ENCODE measurements around the gene OR11H7. TPM values are rescaled to one million over a fixed set of nuclear protein-coding genes. Genes with fewer than 3 reads are reported as not detected.
"Not testable (repeated sequence)": the region's sequence is repeated elsewhere in the genome, so short reads cannot be mapped to it uniquely, and the experiment has no call there.

Gene OR11H7
- total and polyA plus RNA-seq, 4 donors = not detected

DNA sequence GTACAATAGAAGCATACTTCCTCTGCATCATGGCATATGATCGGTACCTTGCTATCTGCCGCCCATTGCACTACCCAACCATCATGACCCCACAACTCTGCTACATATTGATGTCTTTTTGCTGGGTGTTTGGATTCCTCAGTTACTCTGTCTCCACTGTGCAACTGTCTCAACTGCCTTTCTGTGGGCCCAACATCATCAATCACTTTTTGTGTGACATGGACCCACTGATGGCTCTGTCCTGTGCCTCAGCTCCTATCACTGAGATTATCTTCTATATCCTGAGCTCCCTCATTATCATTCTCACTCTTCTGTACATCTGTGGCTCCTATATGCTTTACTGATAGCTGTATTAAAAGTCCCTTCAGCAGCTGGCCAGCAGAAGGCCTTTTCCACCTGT, 19.2 kb upstream of the OR11H7 start:
- Histone ChIP-seq H3K27me3 (ENCODE audit: control insufficient read depth in 3 of 3, insufficient read depth in 3 of 3, low read length in 2 of 3) (no peaks in the 10 kb centered on the region), H3K4me1 (ENCODE audit: control insufficient read depth in 5 of 5, insufficient read depth in 5 of 5, low read length in 5 of 5) (no peaks in the 10 kb centered on the region), H3K9me3 (ENCODE audit: control insufficient read depth in 4 of 4, insufficient read depth in 3 of 4, low read length in 3 of 4) (peaks cover 0 to 9% (median 2%) of the 10 kb centered on the region in 4 donors), H3K27ac (ENCODE audit: low read depth in 1 of 2, low read length in 1 of 2) (no peak overlapping the region), H3K9ac (ENCODE audit: insufficient read depth in 1 of 2, low read length in 2 of 2) (no peak overlapping the region), H3K4me3 (no peak overlapping the region), H3K36me3 (ENCODE audit: control insufficient read depth in 4 of 4, insufficient read depth in 4 of 4, low read length in 4 of 4) (no peaks in the 10 kb centered on the region)
- DNase-seq (no peak), ATAC-seq (ENCODE audit: insufficient read depth, low FRiP score) (no peak)
- TF ChIP-seq, protein P1, sequence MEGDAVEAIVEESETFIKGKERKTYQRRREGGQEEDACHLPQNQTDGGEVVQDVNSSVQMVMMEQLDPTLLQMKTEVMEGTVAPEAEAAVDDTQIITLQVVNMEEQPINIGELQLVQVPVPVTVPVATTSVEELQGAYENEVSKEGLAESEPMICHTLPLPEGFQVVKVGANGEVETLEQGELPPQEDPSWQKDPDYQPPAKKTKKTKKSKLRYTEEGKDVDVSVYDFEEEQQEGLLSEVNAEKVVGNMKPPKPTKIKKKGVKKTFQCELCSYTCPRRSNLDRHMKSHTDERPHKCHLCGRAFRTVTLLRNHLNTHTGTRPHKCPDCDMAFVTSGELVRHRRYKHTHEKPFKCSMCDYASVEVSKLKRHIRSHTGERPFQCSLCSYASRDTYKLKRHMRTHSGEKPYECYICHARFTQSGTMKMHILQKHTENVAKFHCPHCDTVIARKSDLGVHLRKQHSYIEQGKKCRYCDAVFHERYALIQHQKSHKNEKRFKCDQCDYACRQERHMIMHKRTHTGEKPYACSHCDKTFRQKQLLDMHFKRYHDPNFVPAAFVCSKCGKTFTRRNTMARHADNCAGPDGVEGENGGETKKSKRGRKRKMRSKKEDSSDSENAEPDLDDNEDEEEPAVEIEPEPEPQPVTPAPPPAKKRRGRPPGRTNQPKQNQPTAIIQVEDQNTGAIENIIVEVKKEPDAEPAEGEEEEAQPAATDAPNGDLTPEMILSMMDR (IDR thresholded peaks at IDR 0.05; ENCODE audit: control extremely low read depth, extremely low read depth) = no peak
- WGBS, 2 donors = 68 to 90% methylated on average over 2 of the region's 2 CpGs

DNA sequence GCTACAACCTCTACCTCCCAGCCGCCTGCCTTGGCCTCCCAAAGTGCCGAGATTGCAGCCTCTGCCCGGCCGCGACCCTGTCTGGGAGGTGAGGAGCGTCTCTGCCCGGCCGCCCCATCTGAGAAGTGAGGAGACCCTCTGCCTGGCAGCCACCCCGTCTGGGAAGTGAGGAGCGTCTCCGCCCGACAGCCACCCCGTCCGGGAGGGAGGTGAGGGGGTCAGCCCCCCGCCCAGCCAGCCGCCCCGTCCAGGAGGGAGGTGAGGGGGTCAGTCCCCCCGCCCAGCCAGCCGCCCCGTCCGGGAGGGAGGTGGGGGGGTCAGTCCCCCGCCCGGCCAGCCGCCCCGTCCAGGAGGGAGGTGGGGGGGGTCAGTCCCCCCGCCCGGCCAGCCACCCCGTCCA, 16.4 kb upstream of the OR11H7 start:
- not testable (repeated sequence) for H3K27ac ChIP-seq (ENCODE audit: low read depth in 1 of 2, low read length in 1 of 2); ATAC-seq (ENCODE audit: insufficient read depth, low FRiP score); H3K9me3 ChIP-seq (ENCODE audit: control insufficient read depth in 4 of 4, insufficient read depth in 3 of 4, low read length in 3 of 4); H3K27me3 ChIP-seq (ENCODE audit: control insufficient read depth in 3 of 3, insufficient read depth in 3 of 3, low read length in 2 of 3); H3K9ac ChIP-seq (ENCODE audit: insufficient read depth in 1 of 2, low read length in 2 of 2); DNase-seq; H3K4me1 ChIP-seq (ENCODE audit: control insufficient read depth in 5 of 5, insufficient read depth in 5 of 5, low read length in 5 of 5); H3K36me3 ChIP-seq (ENCODE audit: control insufficient read depth in 4 of 4, insufficient read depth in 4 of 4, low read length in 4 of 4); H3K4me3 ChIP-seq
- 87% methylated on average over 21 of the region's 28 CpGs; no CpG with 5 or more reads in 1 of the 2 donors for WGBS, 2 donors

DNA sequence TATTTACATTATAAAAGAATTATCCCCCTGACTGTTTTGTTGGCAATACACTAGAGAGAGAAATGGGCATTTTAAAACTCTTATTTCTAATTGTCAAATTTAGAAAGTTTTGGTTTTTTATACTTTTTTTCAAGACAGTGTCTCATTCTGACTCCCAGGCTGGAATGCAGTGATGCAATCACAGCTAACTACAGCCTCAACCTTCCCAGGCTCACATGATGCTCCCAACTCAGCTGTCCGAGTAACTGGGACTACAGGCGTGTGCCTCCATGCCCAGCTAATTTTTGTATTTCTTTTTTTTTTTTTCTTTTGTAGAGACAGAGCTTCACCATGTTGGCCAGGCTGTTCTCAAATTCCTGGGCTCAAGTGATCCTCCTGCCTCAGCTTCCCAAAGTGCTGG, 13.6 kb upstream of the OR11H7 start:
- H3K9ac ChIP-seq (ENCODE audit: insufficient read depth in 1 of 2, low read length in 2 of 2) = no peak overlapping the region
- H3K27ac ChIP-seq (ENCODE audit: low read depth in 1 of 2, low read length in 1 of 2) = no peak overlapping the region
- WGBS, 2 donors = 55 to 84% methylated on average over 2 of the region's 2 CpGs
- no peaks in the 10 kb centered on the region for H3K27me3 ChIP-seq (ENCODE audit: control insufficient read depth in 3 of 3, insufficient read depth in 3 of 3, low read length in 2 of 3)
- H3K4me1 ChIP-seq (ENCODE audit: control insufficient read depth in 5 of 5, insufficient read depth in 5 of 5, low read length in 5 of 5) = no peaks in the 10 kb centered on the region
- TF ChIP-seq, protein P1 (IDR thresholded peaks at IDR 0.05; ENCODE audit: control extremely low read depth, extremely low read depth) = no peak
- H3K9me3 ChIP-seq (ENCODE audit: control insufficient read depth in 4 of 4, insufficient read depth in 3 of 4, low read length in 3 of 4) = peaks cover 0 to 3% (median 0%) of the 10 kb centered on the region in 4 donors
- ATAC-seq (ENCODE audit: insufficient read depth, low FRiP score) (no peak), DNase-seq (no peak)
- no peak overlapping the region for H3K4me3 ChIP-seq
- no peaks in the 10 kb centered on the region for H3K36me3 ChIP-seq (ENCODE audit: control insufficient read depth in 4 of 4, insufficient read depth in 4 of 4, low read length in 4 of 4)

DNA sequence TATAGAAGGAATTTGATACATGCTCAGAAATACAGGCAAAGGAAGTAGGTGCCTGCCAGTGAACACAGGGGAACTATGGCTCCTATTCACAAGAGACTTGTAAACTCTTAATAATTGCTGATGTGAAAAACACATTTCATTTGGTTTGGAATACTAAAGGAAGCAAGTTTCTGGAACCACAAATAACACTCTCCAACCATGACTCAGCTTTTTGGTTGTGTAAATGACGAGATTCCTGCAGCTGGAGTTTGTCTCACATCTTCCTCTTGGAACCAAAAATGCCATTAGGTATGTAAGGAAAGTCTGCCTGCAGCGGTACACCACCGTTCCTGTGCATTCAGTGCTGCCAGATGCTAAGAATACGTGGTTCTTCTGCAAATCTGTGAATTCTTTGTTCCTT, 9.7 kb upstream of the OR11H7 start:
- no peaks in the 10 kb centered on the region for H3K4me1 ChIP-seq (ENCODE audit: control insufficient read depth in 5 of 5, insufficient read depth in 5 of 5, low read length in 5 of 5)
- no peak overlapping the region for H3K4me3 ChIP-seq
- no peak overlapping the region for H3K27ac ChIP-seq (ENCODE audit: low read depth in 1 of 2, low read length in 1 of 2)
- 47 to 49% methylated on average over 4 of the region's 4 CpGs for WGBS, 2 donors
- TF ChIP-seq, protein P1 (IDR thresholded peaks at IDR 0.05; ENCODE audit: control extremely low read depth, extremely low read depth) = no peak
- DNase-seq (no peak), ATAC-seq (ENCODE audit: insufficient read depth, low FRiP score) (no peak)
- H3K27me3 ChIP-seq (ENCODE audit: control insufficient read depth in 3 of 3, insufficient read depth in 3 of 3, low read length in 2 of 3) = no peaks in the 10 kb centered on the region
- H3K9ac ChIP-seq (ENCODE audit: insufficient read depth in 1 of 2, low read length in 2 of 2) = no peak overlapping the region
- peaks cover 0 to 3% (median 0%) of the 10 kb centered on the region in 4 donors for H3K9me3 ChIP-seq (ENCODE audit: control insufficient read depth in 4 of 4, insufficient read depth in 3 of 4, low read length in 3 of 4)
- no peaks in the 10 kb centered on the region for H3K36me3 ChIP-seq (ENCODE audit: control insufficient read depth in 4 of 4, insufficient read depth in 4 of 4, low read length in 4 of 4)
